B cell (primary cell): Measurements from ENCODE around the gene NDUFV3. TPM values are rescaled to one million over a fixed set of nuclear protein-coding genes. Genes with fewer than 3 reads are reported as not detected.

Experiments used
- ATAC-seq: fragments of 200-7000 bp; cut with Tn5 transposase; one replicate; pipeline ENCODE4 v1.10.0; 2021; ENCODE audit warnings: low read depth, mild to moderate bottlenecking, moderate number of reproducible peaks, moderate library complexity
- CTCF ChIA-PET: fragments of 350-600 bp; sonication (Branson Sonifier 250); formaldehyde crosslinking; loops from one replicate; lab custom pipeline; 2021; ENCODE audit warnings: antibody characterized with exemption, inconsistent platforms; lab: Charles Lee
- POLR2A ChIA-PET: fragments of 350-600 bp; sonication (Branson Sonifier 250); formaldehyde crosslinking; loops from one replicate; lab custom pipeline; 2021; ENCODE audit warnings: antibody characterized with exemption; lab: Charles Lee
- DNase-seq: peaks from one replicate; pipeline ENCODE4 v3.0.0; 2013
- H2AFZ ChIP-seq: 2 replicates; pipeline ENCODE4 v1.6.1; 2012; ENCODE audit warnings: mild to moderate bottlenecking, low read depth, low read length; ENCODE audit not compliant: insufficient read depth, poor library complexity, severe bottlenecking
- H3K27ac ChIP-seq, 2 donors: 1 replicate in 1 of 2; 2 replicates in 1 of 2; pipeline ENCODE4 v1.5.1; 2012 to 2013; ENCODE audit warnings: low read length in 2 of 2, mild to moderate bottlenecking in 2 of 2, moderate library complexity in 1 of 2
- H3K27me3 ChIP-seq, 4 experiments: fragments of 200-600 bp in 1 of 4; sonication (generic) in 1 of 4; replicated peaks in 1 of 4; 1 replicate in 2 of 4; 2 replicates in 2 of 4; pipeline versions ENCODE4 v1.6.1 to v1.7.0; 2013 to 2016; ENCODE audit warnings: low read length in 3 of 4, mild to moderate bottlenecking in 2 of 4, mixed read lengths in 1 of 4, moderate library complexity in 1 of 4; ENCODE audit not compliant: insufficient read depth in 4 of 4, control insufficient read depth in 3 of 4; ENCODE audit errors: control extremely low read depth in 1 of 4
- H3K36me3 ChIP-seq, 2 experiments: replicated peaks in 1 of 2; 1 replicate in 1 of 2; 2 replicates in 1 of 2; pipeline versions ENCODE4 v1.6.1 to v1.7.1; 2013; ENCODE audit warnings: low read length in 1 of 2; ENCODE audit not compliant: insufficient read depth in 2 of 2, control insufficient read depth in 1 of 2; ENCODE audit errors: control extremely low read depth in 1 of 2, extremely low read depth in 1 of 2
- H3K4me1 ChIP-seq, 2 donors: fragments of 200-600 bp in 1 of 2; sonication (generic) in 1 of 2; 1 replicate in 1 of 2; 2 replicates in 1 of 2; pipeline versions ENCODE4 v1.5.1 to v1.6.1; 2013 to 2017; ENCODE audit warnings: low read length in 2 of 2; ENCODE audit not compliant: control insufficient read depth in 2 of 2, insufficient read depth in 2 of 2
- H3K4me2 ChIP-seq: replicated peaks from 2 replicates; pipeline ENCODE3; 2012; ENCODE audit warnings: mild to moderate bottlenecking, low read depth, low read length; ENCODE audit not compliant: poor library complexity, severe bottlenecking
- H3K4me3 ChIP-seq, 5 experiments: fragments of 200-600 bp in 1 of 5; sonication (generic) in 1 of 5; 1 replicate in 3 of 5; 2 replicates in 2 of 5; pipeline versions ENCODE4 v1.5.1 to v1.7.0; 2011 to 2016; ENCODE audit warnings: low read length in 4 of 5, mild to moderate bottlenecking in 4 of 5, low read depth in 2 of 5, control low read depth in 1 of 5, moderate library complexity in 1 of 5; ENCODE audit not compliant: insufficient read depth in 1 of 5; ENCODE audit errors: control extremely low read depth in 1 of 5, extremely low read depth in 1 of 5
- H3K79me2 ChIP-seq: fragments of 200-600 bp; sonication (generic); one replicate; pipeline ENCODE4 v1.6.0; 2016; ENCODE audit warnings: low read length; ENCODE audit not compliant: control insufficient read depth, insufficient read depth
- H3K9ac ChIP-seq: fragments of 200-600 bp; sonication (generic); 2 replicates; pipeline ENCODE4 v1.6.1; 2017; ENCODE audit warnings: mild to moderate bottlenecking, low read length, moderate library complexity
- H3K9me3 ChIP-seq, 3 donors: one replicate each; pipeline versions ENCODE4 v1.6.1 to v1.7.1; 2013; ENCODE audit warnings: low read length in 2 of 3; ENCODE audit not compliant: control insufficient read depth in 2 of 3, insufficient read depth in 1 of 3; ENCODE audit errors: control extremely low read depth in 1 of 3
- H4K20me1 ChIP-seq: 2 replicates; pipeline ENCODE4 v1.6.0; 2012; ENCODE audit warnings: mild to moderate bottlenecking, low read length; ENCODE audit not compliant: insufficient read depth, control insufficient read depth, poor library complexity, severe bottlenecking
- H3K27ac Mint-ChIP-seq: one replicate; pipeline ENCODE4 v1.8.0; 2021; ENCODE audit warnings: mixed read lengths
- H3K27me3 Mint-ChIP-seq: one replicate; pipeline ENCODE4 v1.8.0; 2021; ENCODE audit warnings: mixed read lengths
- H3K4me1 Mint-ChIP-seq: one replicate; pipeline ENCODE4 v1.8.0; 2021; ENCODE audit warnings: mixed read lengths
- H3K4me3 Mint-ChIP-seq: one replicate; pipeline ENCODE4 v1.8.0; 2021; ENCODE audit warnings: mixed read lengths
- H3K9me3 Mint-ChIP-seq: one replicate; pipeline ENCODE4 v1.8.0; 2022; ENCODE audit warnings: mixed read lengths; ENCODE audit not compliant: insufficient read depth
- CTCF ChIP-seq: fragments of 200-600 bp; IDR thresholded peaks from one replicate; pipeline ENCODE4 v1.8.0; 2022; ENCODE audit warnings: antibody characterized with exemption, mild to moderate bottlenecking
- EZH2 ChIP-seq: IDR thresholded peaks from 2 replicates; pipeline ENCODE4 v1.6.1; 2012; ENCODE audit warnings: borderline replicate concordance, low read depth, mild to moderate bottlenecking, moderate library complexity, low read length; ENCODE audit not compliant: insufficient read depth, poor library complexity, severe bottlenecking
- WGBS: methylation state at CpG from one replicate; pipeline ENCODE4 v1.1.5; 2013; ENCODE audit warnings: missing lambda C conversion rate; ENCODE audit not compliant: insufficient coverage; 5-methylcytosine and 5-hydroxymethylcytosine counted together
- intact Hi-C: fragments of 100-400 bp; cut with micrococcal nuclease; formaldehyde crosslinking; loops from one replicate; pipeline ENCODE4 v1.10.0; 2022
- polyA plus RNA-seq: library from polyadenylated mRNA; depleted of rRNA; stranded (reverse); fragments of >200 nt; gene quantifications from 2 replicates; pipeline ENCODE4 v1.2.3, GENCODE V29; 2012
- total RNA-seq, 2 donors: library from RNA; stranded (reverse); fragments of 120-200 nt in 1 of 2; gene quantifications; 1 replicate in 1 of 2; 2 replicates in 1 of 2; pipeline versions ENCODE4 v1.2.3 to v1.2.4, GENCODE V29; 2013 to 2022

The NDUFV3 gene
- total and polyA plus RNA-seq, 2 donors (not counting 1 experiment from before 2014, with no cell fraction given) = 14.0 to 29.7 TPM

DNA sequence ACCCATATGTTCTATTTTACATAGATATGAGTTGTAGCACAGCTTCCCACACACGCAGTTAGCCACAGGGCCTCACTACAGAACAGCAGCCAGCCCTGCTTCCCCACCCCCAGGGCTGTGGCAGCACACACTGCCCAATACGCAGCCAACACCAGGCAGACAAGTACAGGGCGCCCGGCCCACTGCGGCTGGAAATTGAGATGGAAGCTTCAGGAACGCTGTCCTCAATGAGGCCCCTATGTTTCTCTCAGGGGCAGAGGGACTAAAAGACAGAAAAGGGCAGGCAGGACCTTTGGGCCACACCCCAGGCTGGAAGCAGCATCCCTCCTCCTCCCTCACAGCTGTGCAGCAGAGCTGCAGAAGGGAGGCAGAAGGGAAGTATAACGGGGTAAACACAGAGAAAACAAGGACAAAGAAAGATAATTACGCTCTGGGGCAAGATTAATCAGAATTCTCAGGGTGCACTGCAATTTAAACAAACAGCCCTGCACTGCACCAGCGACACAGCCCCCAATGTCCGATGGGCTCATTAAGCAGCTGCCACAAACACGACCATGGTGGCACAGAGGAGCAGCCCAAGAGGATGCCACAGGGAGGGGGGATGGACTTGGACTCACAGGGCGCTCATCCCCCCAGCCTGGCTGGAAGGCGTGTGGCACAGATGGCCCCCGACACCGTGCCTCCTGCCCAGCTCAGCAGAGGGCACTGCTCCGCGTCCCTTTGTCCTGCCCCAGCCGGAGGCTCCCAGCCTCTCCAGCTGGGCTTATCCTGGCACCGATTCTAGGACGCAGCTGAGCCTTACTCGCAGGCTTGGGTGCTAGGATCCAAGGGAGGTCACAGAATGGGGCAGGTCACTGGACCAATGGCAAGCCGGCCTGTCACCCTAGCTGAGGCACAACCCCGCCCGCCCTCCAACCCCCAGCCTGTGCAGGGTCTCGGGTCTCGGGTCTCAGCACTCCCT, 28.0 kb upstream of the NDUFV3 start:
- H3K27me3 ChIP-seq = no peaks in the 10 kb centered on the region
- no peaks in the 10 kb centered on the region for H3K4me1 ChIP-seq
- peaks cover 2% of the 10 kb centered on the region for H3K4me1 Mint-ChIP-seq
- ChIA-PET CTCF (no interaction called here), POLR2A (no interaction called here)
- H3K9me3 Mint-ChIP-seq = no peaks in the 10 kb centered on the region
- H3K9ac ChIP-seq = no peak overlapping the region
- H4K20me1 ChIP-seq = peaks cover 58% of the 10 kb centered on the region
- H3K27ac Mint-ChIP-seq = no peak overlapping the region
- ATAC-seq (no peak), DNase-seq (no peak)
- intact Hi-C loops = no loop called here
- H3K4me2 ChIP-seq = no peak overlapping the region
- WGBS = 99% methylated on average over 22 of the region's 26 CpGs
- peaks cover 2 to 59% of the 10 kb centered on the region in 2 experiments for H3K36me3 ChIP-seq
- H3K9me3 ChIP-seq = no peaks in the 10 kb centered on the region
- no peak for TF ChIP-seq CTCF
- no peak overlapping the region for H3K4me3 Mint-ChIP-seq
- H3K27ac ChIP-seq = no peak overlapping the region
- H3K4me3 ChIP-seq = no peak overlapping the region
- H3K79me2 ChIP-seq = peaks cover 82% of the 10 kb centered on the region
- no peaks in the 10 kb centered on the region for H3K27me3 Mint-ChIP-seq
- H2AFZ ChIP-seq = no peak overlapping the region

GRCh38 chr21:42865776-42866160, 27.3 kb upstream of the NDUFV3 start:
- peaks cover 82% of the 10 kb centered on the region for H3K79me2 ChIP-seq
- no peaks in the 10 kb centered on the region for H3K27me3 ChIP-seq
- DNase-seq (no peak), ATAC-seq (no peak)
- Mint-ChIP-seq H3K27me3 (no peaks in the 10 kb centered on the region), H3K4me1 (peaks cover 2% of the 10 kb centered on the region), H3K27ac (no peak overlapping the region), H3K4me3 (no peak overlapping the region), H3K9me3 (no peaks in the 10 kb centered on the region)
- ChIA-PET CTCF (no interaction called here), POLR2A (no interaction called here)
- 83% methylated on average over 8 of the region's 8 CpGs for WGBS
- TF ChIP-seq CTCF (no peak), EZH2 (no peak)
- no peak overlapping the region for H2AFZ ChIP-seq
- peaks cover 2 to 56% of the 10 kb centered on the region in 2 experiments for H3K36me3 ChIP-seq
- intact Hi-C loops = no loop called here
- H3K4me1 ChIP-seq = no peaks in the 10 kb centered on the region
- no peak overlapping the region for H3K9ac ChIP-seq
- no peak overlapping the region for H3K27ac ChIP-seq
- no peaks in the 10 kb centered on the region for H3K9me3 ChIP-seq
- H4K20me1 ChIP-seq = peaks cover 58% of the 10 kb centered on the region
- no peak overlapping the region for H3K4me3 ChIP-seq
- no peak overlapping the region for H3K4me2 ChIP-seq
